Skeletal muscle cell (primary cell): ENCODE measurements around the gene NINJ2.
A peak's percentile ranks its signal among the peaks of the same experiment; 100 is the strongest.

ENCODE experiments used
- DNase-seq: peaks from one replicate; pipeline ENCODE4 v3.0.0-alpha.2; 2010; ENCODE audit warnings: low read depth
- H3K4me3 ChIP-seq: 2 replicates; pipeline ENCODE4 v1.5.1; 2011; ENCODE audit warnings: low read depth, mild to moderate bottlenecking, control low read depth, low read length, moderate library complexity

The NINJ2 gene

GRCh38 chr12:560691-561390 lies 102.4 kb downstream of the NINJ2 start:
- H3K4me3 ChIP-seq = no peak overlapping the region
- no peak for DNase-seq

- no peak overlapping the region for H3K4me3 ChIP-seq
- no peak for DNase-seq
Observed at GRCh38 chr12:559906-560455, 103.3 kb downstream of the NINJ2 start.

- H3K4me3 ChIP-seq = no peak overlapping the region
- DNase-seq = no peak
Observed at GRCh38 chr12:559208-559905, 103.9 kb downstream of the NINJ2 start.

- H3K4me3 ChIP-seq = no peak overlapping the region
- DNase-seq = no peak
Observed at GRCh38 chr12:558580-558979, 104.7 kb downstream of the NINJ2 start.

- no peak overlapping the region for H3K4me3 ChIP-seq
- no peak for DNase-seq
Observed at GRCh38 chr12:556498-556897, 106.7 kb downstream of the NINJ2 start.

- no peak overlapping the region for H3K4me3 ChIP-seq
- no peak for DNase-seq
Observed at GRCh38 chr12:554001-554285, 109.3 kb downstream of the NINJ2 start.

GRCh38 chr12:553216-554000 lies 109.8 kb downstream of the NINJ2 start:
- DNase-seq = no peak
- H3K4me3 ChIP-seq = no peak overlapping the region

- no peak for DNase-seq
- no peak overlapping the region for H3K4me3 ChIP-seq
Observed at GRCh38 chr12:552466-552865, 110.8 kb downstream of the NINJ2 start.

- no peak for DNase-seq
- no peak overlapping the region for H3K4me3 ChIP-seq
Observed at GRCh38 chr12:550473-551260, 112.6 kb downstream of the NINJ2 start.

- DNase-seq = no peak
- no peak overlapping the region for H3K4me3 ChIP-seq
Observed at GRCh38 chr12:549476-550082, 113.7 kb downstream of the NINJ2 start.

GRCh38 chr12:547883-548470 lies 115.3 kb downstream of the NINJ2 start:
- DNase-seq = no peak
- H3K4me3 ChIP-seq = no peak overlapping the region

- no peak for DNase-seq
- H3K4me3 ChIP-seq = peak overlapping the region; percentile 15
Observed at GRCh38 chr12:546920-547845, 116.1 kb downstream of the NINJ2 start.

GRCh38 chr12:546265-546919 lies 116.9 kb downstream of the NINJ2 start:
- no peak overlapping the region for H3K4me3 ChIP-seq
- DNase-seq = no peak

- DNase-seq = no peak
Observed at GRCh38 chr12:545835-546234, 117.4 kb downstream of the NINJ2 start.

GRCh38 chr12:544941-545635 lies 118.2 kb downstream of the NINJ2 start:
- DNase-seq = no peak
- no peak overlapping the region for H3K4me3 ChIP-seq

More at GRCh38 chr12:545835-546234, 117.4 kb downstream of the NINJ2 start:
- no peak overlapping the region for H3K4me3 ChIP-seq

GRCh38 chr12:544142-544541 lies 119.1 kb downstream of the NINJ2 start:
- H3K4me3 ChIP-seq = no peak overlapping the region
- DNase-seq = no peak

- H3K4me3 ChIP-seq = no peak overlapping the region
- DNase-seq = no peak
Observed at GRCh38 chr12:543114-543451, 120.2 kb downstream of the NINJ2 start.
